HCT116 (cell line): ENCODE measurements around the gene BHLHE41. TPM values are rescaled to one million over a fixed set of nuclear protein-coding genes. Genes with fewer than 3 reads are reported as not detected.
A peak's percentile ranks its signal among the peaks of the same experiment; 100 is the strongest.

ENCODE experiments used
- ATAC-seq: fragments of 200-7000 bp; cut with Tn5 transposase; 2 replicates; pipeline ENCODE4 v1.9.1; 2020; ENCODE audit warnings: mild to moderate bottlenecking, moderate library complexity
- BruUV-seq: library from RNA; stranded (reverse); fragments of 400-500 nt; replicated peaks from 2 replicates; lab custom pipeline; 2021; lab: Mats Ljungman, UMichigan
- CTCF ChIA-PET: fragments of 300-600 bp; sonication (Branson Sonifier 250); formaldehyde crosslinking; loops from one replicate; lab custom pipeline; 2021; ENCODE audit warnings: antibody characterized with exemption; lab: Charles Lee
- POLR2A ChIA-PET: fragments of 300-600, 350-600 bp; sonication (Branson Sonifier 250); formaldehyde crosslinking; loops from one replicate; lab custom pipeline; 2021; ENCODE audit warnings: antibody characterized with exemption; lab: Charles Lee
- RAD21 ChIA-PET, 2 experiments: fragments of 300-600 bp; sonication (Branson Sonifier 250); formaldehyde crosslinking; loops; one replicate each; lab custom pipeline; 2023; ENCODE audit warnings: low total read pairs in 2 of 2; ENCODE audit not compliant: uncharacterized antibody in 2 of 2, unreplicated experiment in 2 of 2, low non-redundant PET in 1 of 2; lab: Charles Lee
- DNase-seq: peaks from one replicate; pipeline ENCODE4 v3.0.0-alpha.2; 2010; ENCODE audit warnings: low read depth, low spot score
- H2AFZ ChIP-seq: fragments of 200-600 bp; shearing (Covaris generic), sonication (generic); 2 replicates; pipeline ENCODE4 v1.6.1; 2017; ENCODE audit warnings: low read depth, mixed run types, mixed read lengths, antibody characterized with exemption, low read length; ENCODE audit not compliant: poor library complexity, severe bottlenecking
- H3K27ac ChIP-seq: 2 replicates; pipeline ENCODE4 v1.5.1; 2012; ENCODE audit warnings: low read depth, low read length
- H3K27me3 ChIP-seq: fragments of 200-600 bp; sonication (generic); 2 replicates; pipeline ENCODE4 v1.6.1; 2016; ENCODE audit warnings: mixed run types, low read length, mixed read lengths; ENCODE audit not compliant: insufficient read depth
- H3K36me3 ChIP-seq, 2 experiments: fragments of 200-500 bp in 1 of 2; fragments of 200-600 bp in 1 of 2; sonication (Bioruptor generic) in 1 of 2; sonication (generic) in 1 of 2; 2 replicates each; pipeline versions ENCODE4 v1.5.1 to v1.6.1; 2014 to 2016; ENCODE audit warnings: low read length in 2 of 2, inconsistent platforms in 1 of 2, mixed read lengths in 1 of 2, mixed run types in 1 of 2; ENCODE audit not compliant: insufficient read depth in 2 of 2, control insufficient read depth in 1 of 2
- H3K4me1 ChIP-seq, 2 experiments: fragments of 200-600 bp in 1 of 2; sonication (generic) in 1 of 2; 2 replicates each; pipeline versions ENCODE4 v1.5.1 to v1.6.1; 2012 to 2017; ENCODE audit warnings: low read length in 2 of 2, inconsistent platforms in 1 of 2, mild to moderate bottlenecking in 1 of 2, mixed read lengths in 1 of 2, mixed run types in 1 of 2, moderate library complexity in 1 of 2; ENCODE audit not compliant: insufficient read depth in 2 of 2, control insufficient read depth in 1 of 2
- H3K4me2 ChIP-seq: fragments of 200-600 bp; sonication (generic); 2 replicates; pipeline ENCODE4 v1.6.1; 2017; ENCODE audit warnings: mixed run types, low read length, mixed read lengths
- H3K4me3 ChIP-seq, 2 experiments: fragments of 200-600 bp in 1 of 2; sonication (generic) in 1 of 2; replicated peaks in 1 of 2; 2 replicates each; pipeline ENCODE4 v1.5.1; 2011 to 2016; ENCODE audit warnings: low read length in 2 of 2, control low read depth in 1 of 2, low read depth in 1 of 2, mild to moderate bottlenecking in 1 of 2, mixed read lengths in 1 of 2, mixed run types in 1 of 2
- H3K79me2 ChIP-seq: fragments of 200-600 bp; sonication (generic); 2 replicates; pipeline ENCODE4 v1.6.1; 2017; ENCODE audit warnings: mild to moderate bottlenecking, mixed run types, low read length, moderate library complexity, mixed read lengths; ENCODE audit not compliant: insufficient read depth
- H3K9ac ChIP-seq: fragments of 200-600 bp; sonication (generic); 2 replicates; pipeline ENCODE4 v1.6.1; 2016; ENCODE audit warnings: low read length, mixed read lengths
- H3K9me2 ChIP-seq: fragments of 200-600 bp; sonication (generic), shearing (Covaris generic); 2 replicates; pipeline ENCODE4 v1.6.1; 2017; ENCODE audit warnings: mixed run types, mild to moderate bottlenecking, moderate library complexity; ENCODE audit not compliant: insufficient read depth
- H3K9me3 ChIP-seq, 2 experiments: fragments of 200-500 bp in 1 of 2; fragments of 200-600 bp in 1 of 2; sonication (Bioruptor generic) in 1 of 2; sonication (generic) in 1 of 2; 2 replicates each; pipeline ENCODE4 v1.6.1; 2014 to 2017; ENCODE audit warnings: low read length in 2 of 2, mixed read lengths in 2 of 2, inconsistent platforms in 1 of 2, low read depth in 1 of 2, mild to moderate bottlenecking in 1 of 2, mixed run types in 1 of 2, moderate library complexity in 1 of 2; ENCODE audit not compliant: control insufficient read depth in 1 of 2, insufficient read depth in 1 of 2
- H4K20me1 ChIP-seq: fragments of 200-600 bp; sonication (generic), shearing (Covaris generic); 2 replicates; pipeline ENCODE4 v1.6.1; 2017; ENCODE audit warnings: mixed run types, mild to moderate bottlenecking, moderate library complexity; ENCODE audit not compliant: insufficient read depth
- EGR1 ChIP-seq: IDR thresholded peaks from 2 replicates; pipeline ENCODE4 v1.6.1; 2012; ENCODE audit warnings: low read depth
- POLR2A ChIP-seq: IDR thresholded peaks from 2 replicates; pipeline ENCODE4 v1.7.0; 2011; ENCODE audit warnings: borderline replicate concordance; ENCODE audit not compliant: insufficient read depth, insufficient read length; ENCODE audit errors: extremely low read depth
- RAD21 ChIP-seq: IDR thresholded peaks from 2 replicates; pipeline ENCODE4 v1.6.1; 2012; ENCODE audit warnings: low read depth, mild to moderate bottlenecking
- SIN3A ChIP-seq: IDR thresholded peaks from 2 replicates; pipeline ENCODE4 v1.6.1; 2012; ENCODE audit warnings: low read depth
- intact Hi-C: fragments of 100-400 bp; cut with micrococcal nuclease; formaldehyde crosslinking; loops from 2 replicates; pipeline ENCODE4 v1.10.0; 2022
- total RNA-seq: library from RNA; stranded (reverse); gene quantifications from one replicate; pipeline ENCODE4 v1.2.1, GENCODE V29; 2021; ENCODE audit not compliant: unreplicated experiment
- TF ChIP-seq, protein P1 (sequence below): IDR thresholded peaks from 2 replicates; pipeline ENCODE4 v1.6.1; 2012; ENCODE audit warnings: low read depth

The BHLHE41 gene
- total RNA-seq, 1 experiment from 2014 or later: 4.7 TPM

DNA sequence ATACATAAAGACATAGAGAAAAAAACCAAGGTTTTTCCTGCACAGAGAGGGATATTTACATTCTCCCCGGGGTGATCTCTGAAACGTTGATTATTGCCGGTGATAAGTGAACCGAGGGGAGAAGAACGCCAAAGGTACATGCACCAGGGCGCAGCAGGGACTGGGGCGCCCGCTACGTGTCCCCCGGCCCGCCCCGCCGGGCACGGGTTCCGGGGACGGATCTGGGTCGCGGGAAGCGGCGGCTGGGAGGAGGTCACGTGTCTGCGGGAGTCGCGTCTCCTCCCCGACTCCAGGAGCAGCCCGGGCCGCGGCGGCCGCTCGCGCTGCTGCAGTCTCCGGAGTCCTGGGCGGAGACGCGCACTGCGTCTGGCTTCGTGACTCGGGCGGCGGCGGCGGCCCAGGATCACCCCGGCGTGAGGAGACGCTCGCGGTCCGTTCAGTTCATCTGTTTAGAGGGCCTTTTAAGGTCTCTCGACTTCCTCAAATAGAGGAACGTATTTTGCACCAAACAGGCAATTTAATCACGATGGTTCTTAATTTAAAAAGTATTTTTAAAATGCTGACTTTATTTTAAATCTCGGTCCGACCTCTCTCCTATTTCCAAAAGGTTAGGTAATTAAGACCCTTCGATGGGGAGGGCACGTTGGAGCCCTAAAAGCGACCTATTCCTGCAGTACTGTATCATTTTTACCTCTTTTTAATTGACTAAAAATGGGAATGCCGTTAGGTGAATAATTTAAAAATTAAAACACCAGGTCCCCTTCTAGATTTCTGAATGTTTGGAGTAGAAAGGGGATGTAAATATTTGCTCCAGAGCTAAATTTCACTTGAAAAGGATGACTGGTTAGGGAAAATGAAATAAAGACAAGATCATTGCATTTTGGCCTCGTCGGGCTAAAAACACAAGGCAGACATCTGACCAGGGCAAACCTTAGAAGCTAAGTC is 1.8 kb upstream of the BHLHE41 start:
- Histone ChIP-seq H4K20me1 (no peaks in the 10 kb centered on the region), H3K27ac (peak overlapping the region; percentile 73), H3K9me3 (no peaks in the 10 kb centered on the region), H3K4me1 (peaks cover 13 to 40% of the 10 kb centered on the region in 2 experiments), H3K27me3 (peaks cover 11% of the 10 kb centered on the region; the same call in 1 of the 2 replicates), H3K4me2 (peak overlapping the region; percentile 96), H3K9ac (peak overlapping the region; percentile 72), H3K79me2 (no peaks in the 10 kb centered on the region), H3K4me3 (peak overlapping the region; percentile 50 to 66), H3K9me2 (no peaks in the 10 kb centered on the region), H2AFZ (peak overlapping the region; percentile 92), H3K36me3 (no peaks in the 10 kb centered on the region)
- peak; percentile 76 for ATAC-seq
- TF ChIP-seq, protein P1, sequence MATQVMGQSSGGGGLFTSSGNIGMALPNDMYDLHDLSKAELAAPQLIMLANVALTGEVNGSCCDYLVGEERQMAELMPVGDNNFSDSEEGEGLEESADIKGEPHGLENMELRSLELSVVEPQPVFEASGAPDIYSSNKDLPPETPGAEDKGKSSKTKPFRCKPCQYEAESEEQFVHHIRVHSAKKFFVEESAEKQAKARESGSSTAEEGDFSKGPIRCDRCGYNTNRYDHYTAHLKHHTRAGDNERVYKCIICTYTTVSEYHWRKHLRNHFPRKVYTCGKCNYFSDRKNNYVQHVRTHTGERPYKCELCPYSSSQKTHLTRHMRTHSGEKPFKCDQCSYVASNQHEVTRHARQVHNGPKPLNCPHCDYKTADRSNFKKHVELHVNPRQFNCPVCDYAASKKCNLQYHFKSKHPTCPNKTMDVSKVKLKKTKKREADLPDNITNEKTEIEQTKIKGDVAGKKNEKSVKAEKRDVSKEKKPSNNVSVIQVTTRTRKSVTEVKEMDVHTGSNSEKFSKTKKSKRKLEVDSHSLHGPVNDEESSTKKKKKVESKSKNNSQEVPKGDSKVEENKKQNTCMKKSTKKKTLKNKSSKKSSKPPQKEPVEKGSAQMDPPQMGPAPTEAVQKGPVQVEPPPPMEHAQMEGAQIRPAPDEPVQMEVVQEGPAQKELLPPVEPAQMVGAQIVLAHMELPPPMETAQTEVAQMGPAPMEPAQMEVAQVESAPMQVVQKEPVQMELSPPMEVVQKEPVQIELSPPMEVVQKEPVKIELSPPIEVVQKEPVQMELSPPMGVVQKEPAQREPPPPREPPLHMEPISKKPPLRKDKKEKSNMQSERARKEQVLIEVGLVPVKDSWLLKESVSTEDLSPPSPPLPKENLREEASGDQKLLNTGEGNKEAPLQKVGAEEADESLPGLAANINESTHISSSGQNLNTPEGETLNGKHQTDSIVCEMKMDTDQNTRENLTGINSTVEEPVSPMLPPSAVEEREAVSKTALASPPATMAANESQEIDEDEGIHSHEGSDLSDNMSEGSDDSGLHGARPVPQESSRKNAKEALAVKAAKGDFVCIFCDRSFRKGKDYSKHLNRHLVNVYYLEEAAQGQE: no peak
- TF ChIP-seq EGR1: no peak
- TF ChIP-seq SIN3A: 0 out of 2 replicates have a peak, but pooled peaks have one; percentile 8
- peak; percentile 9 for TF ChIP-seq POLR2A
- TF ChIP-seq RAD21: no peak
- TSS peak; percentile 60 for BruUV-seq
- ChIA-PET RAD21 (no interaction called here), CTCF (interaction anchor here (2.1 kb wide), 1 partner anchor 8 kb away, joined by 7 read pairs; no protein-coding TSS in a partner anchor), POLR2A (no interaction called here)
- intact Hi-C loops: loop anchor here (10.0 kb wide), 1 partner anchor 178 kb away; no protein-coding TSS in a partner anchor
- DNase-seq: no peak
